CD4-positive, alpha-beta T cell (primary cell): ENCODE data around the gene RAET1G. TPM values are rescaled to one million over a fixed set of nuclear protein-coding genes. Genes with fewer than 3 reads are reported as not detected.

ENCODE experiments used
- ATAC-seq: fragments of 200-7000 bp; cut with Tn5 transposase; one replicate; pipeline ENCODE4 v1.10.0; 2022; ENCODE audit warnings: mild to moderate bottlenecking; ENCODE audit not compliant: poor library complexity
- CTCF ChIA-PET: fragments of 350-600 bp; sonication (Branson Sonifier 250); formaldehyde crosslinking; loops from one replicate; lab custom pipeline; 2021; ENCODE audit warnings: antibody characterized with exemption, inconsistent platforms; lab: Charles Lee
- POLR2A ChIA-PET: fragments of 350-600 bp; sonication (Branson Sonifier 250); formaldehyde crosslinking; loops from one replicate; lab custom pipeline; 2021; ENCODE audit warnings: antibody characterized with exemption, inconsistent platforms; lab: Charles Lee
- DNase-seq, 14 experiments: peaks; one replicate each; pipeline ENCODE4 v3.0.0-alpha.2; 2013 to 2020; ENCODE audit warnings: mixed read lengths in 2 of 14
- H3K27ac ChIP-seq, 2 donors: one replicate each; pipeline versions ENCODE4 v1.5.1 to v1.7.0; 2013; ENCODE audit warnings: low read length in 2 of 2, low read depth in 1 of 2, mild to moderate bottlenecking in 1 of 2
- H3K27me3 ChIP-seq, 2 experiments: 1 replicate in 1 of 2; 2 replicates in 1 of 2; pipeline versions ENCODE4 v1.6.1 to v1.7.0; 2013; ENCODE audit warnings: low read length in 2 of 2, control low read depth in 1 of 2, mild to moderate bottlenecking in 1 of 2, moderate library complexity in 1 of 2; ENCODE audit not compliant: insufficient read depth in 2 of 2, control insufficient read depth in 1 of 2
- H3K36me3 ChIP-seq: one replicate; pipeline ENCODE4 v1.6.1; 2013; ENCODE audit warnings: low read length, control low read depth; ENCODE audit not compliant: insufficient read depth
- H3K4me1 ChIP-seq: one replicate; pipeline ENCODE4 v1.6.1; 2013; ENCODE audit warnings: low read length, control low read depth; ENCODE audit not compliant: insufficient read depth
- H3K4me3 ChIP-seq: one replicate; pipeline ENCODE4 v1.5.1; 2013; ENCODE audit warnings: mild to moderate bottlenecking, low read length, moderate library complexity
- H3K9me3 ChIP-seq, 2 experiments: 1 replicate in 1 of 2; 2 replicates in 1 of 2; pipeline versions ENCODE4 v1.6.1 to v1.7.0; 2013; ENCODE audit warnings: low read length in 2 of 2, mild to moderate bottlenecking in 2 of 2, control low read depth in 1 of 2, moderate library complexity in 1 of 2; ENCODE audit not compliant: control insufficient read depth in 1 of 2, insufficient read depth in 1 of 2
- H3K27ac Mint-ChIP-seq: one replicate; pipeline ENCODE4 v1.8.0; 2020; ENCODE audit warnings: mixed read lengths
- H3K27me3 Mint-ChIP-seq: one replicate; pipeline ENCODE4 v1.8.0; 2021; ENCODE audit warnings: mixed read lengths
- H3K36me3 Mint-ChIP-seq: one replicate; pipeline ENCODE4 v1.8.0; 2021; ENCODE audit warnings: low read depth, mixed read lengths
- H3K4me1 Mint-ChIP-seq: one replicate; pipeline ENCODE4 v1.8.0; 2021; ENCODE audit warnings: low read depth, mixed read lengths
- H3K4me3 Mint-ChIP-seq: one replicate; pipeline ENCODE4 v1.8.0; 2020; ENCODE audit warnings: mild to moderate bottlenecking, mixed read lengths
- H3K9me3 Mint-ChIP-seq: one replicate; pipeline ENCODE4 v1.8.0; 2020; ENCODE audit warnings: mixed read lengths
- intact Hi-C, 2 experiments: fragments of 100-400 bp; cut with DNase I in 1 of 2; cut with micrococcal nuclease in 1 of 2; formaldehyde crosslinking; loops; one replicate each; pipeline versions ENCODE4 v1.15.1 to v1.9.0; 2023 to 2025; cut with DNase I, micrococcal nuclease
- total RNA-seq, 174 experiments: library from RNA in 2 of 174; stranded (reverse) in 2 of 174; gene quantifications; one replicate each; pipeline ENCODE4 v1.2.3 and lab custom pipeline; 2021 to 2026
- TF ChIP-seq, protein P1 (sequence below): fragments of 200-600 bp; IDR thresholded peaks from one replicate; pipeline ENCODE4 v1.8.0; 2022; ENCODE audit warnings: antibody characterized with exemption, mild to moderate bottlenecking

RAET1G gene
- total RNA-seq, 2 experiments from 2014 or later: not detected

DNA sequence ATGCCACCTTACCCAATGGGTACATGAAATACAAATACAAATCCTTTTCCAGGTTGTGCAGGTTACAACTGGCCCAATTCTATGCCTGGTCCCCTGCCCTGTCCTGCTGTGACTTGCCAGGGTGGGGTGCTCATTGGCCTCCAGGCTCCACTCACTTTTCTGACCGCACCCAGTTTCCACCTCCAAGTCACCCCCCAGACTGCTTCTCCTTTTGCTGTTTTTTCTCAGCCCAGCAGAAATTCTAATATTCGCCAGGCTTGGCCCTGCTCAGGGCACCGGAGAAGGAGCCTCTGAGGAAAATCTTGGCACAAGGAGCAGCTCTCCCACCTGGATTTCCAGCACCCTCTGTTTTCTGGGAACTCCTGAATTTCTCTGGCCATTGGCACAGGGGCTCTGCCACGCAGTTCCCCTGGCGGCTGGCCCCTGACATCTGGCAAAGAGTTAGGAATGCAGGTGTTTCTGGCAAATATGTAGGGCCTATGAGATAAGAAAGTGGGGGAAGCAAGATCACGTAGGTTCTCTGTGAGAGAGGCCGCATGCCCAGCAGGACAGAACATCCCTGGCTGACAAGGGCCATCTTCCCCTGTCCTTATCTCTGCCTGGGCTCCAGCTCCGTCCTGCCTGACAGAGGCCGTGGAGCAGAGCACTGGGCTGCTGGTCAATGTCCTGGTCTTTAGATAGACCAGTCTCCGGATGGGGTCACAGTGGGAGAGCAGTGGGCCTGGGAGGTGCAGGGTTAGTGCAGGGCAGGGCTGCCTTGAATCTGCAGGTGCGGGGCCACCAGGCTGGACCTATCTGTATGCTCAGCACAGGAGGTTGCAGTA lies 22.1 kb downstream of the RAET1G start:
- Mint-ChIP-seq H3K4me3 (no peak overlapping the region), H3K4me1 (peaks cover 7% of the 10 kb centered on the region), H3K27me3 (peaks cover 10% of the 10 kb centered on the region), H3K27ac (no peak overlapping the region), H3K9me3 (no peaks in the 10 kb centered on the region), H3K36me3 (no peaks in the 10 kb centered on the region)
- peaks cover 0 to 2% of the 10 kb centered on the region in 2 experiments for H3K27me3 ChIP-seq
- intact Hi-C loops: no loop called here
- TF ChIP-seq, protein P1, sequence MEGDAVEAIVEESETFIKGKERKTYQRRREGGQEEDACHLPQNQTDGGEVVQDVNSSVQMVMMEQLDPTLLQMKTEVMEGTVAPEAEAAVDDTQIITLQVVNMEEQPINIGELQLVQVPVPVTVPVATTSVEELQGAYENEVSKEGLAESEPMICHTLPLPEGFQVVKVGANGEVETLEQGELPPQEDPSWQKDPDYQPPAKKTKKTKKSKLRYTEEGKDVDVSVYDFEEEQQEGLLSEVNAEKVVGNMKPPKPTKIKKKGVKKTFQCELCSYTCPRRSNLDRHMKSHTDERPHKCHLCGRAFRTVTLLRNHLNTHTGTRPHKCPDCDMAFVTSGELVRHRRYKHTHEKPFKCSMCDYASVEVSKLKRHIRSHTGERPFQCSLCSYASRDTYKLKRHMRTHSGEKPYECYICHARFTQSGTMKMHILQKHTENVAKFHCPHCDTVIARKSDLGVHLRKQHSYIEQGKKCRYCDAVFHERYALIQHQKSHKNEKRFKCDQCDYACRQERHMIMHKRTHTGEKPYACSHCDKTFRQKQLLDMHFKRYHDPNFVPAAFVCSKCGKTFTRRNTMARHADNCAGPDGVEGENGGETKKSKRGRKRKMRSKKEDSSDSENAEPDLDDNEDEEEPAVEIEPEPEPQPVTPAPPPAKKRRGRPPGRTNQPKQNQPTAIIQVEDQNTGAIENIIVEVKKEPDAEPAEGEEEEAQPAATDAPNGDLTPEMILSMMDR: no peak
- H3K36me3 ChIP-seq: no peaks in the 10 kb centered on the region
- H3K9me3 ChIP-seq: no peaks in the 10 kb centered on the region
- POLR2A ChIA-PET: no interaction called here
- H3K4me3 ChIP-seq: no peak overlapping the region
- H3K27ac ChIP-seq: no peak overlapping the region
- DNase-seq (no peak), ATAC-seq (no peak)
- peaks cover 17% of the 10 kb centered on the region for H3K4me1 ChIP-seq
- CTCF ChIA-PET: no interaction called here

DNA sequence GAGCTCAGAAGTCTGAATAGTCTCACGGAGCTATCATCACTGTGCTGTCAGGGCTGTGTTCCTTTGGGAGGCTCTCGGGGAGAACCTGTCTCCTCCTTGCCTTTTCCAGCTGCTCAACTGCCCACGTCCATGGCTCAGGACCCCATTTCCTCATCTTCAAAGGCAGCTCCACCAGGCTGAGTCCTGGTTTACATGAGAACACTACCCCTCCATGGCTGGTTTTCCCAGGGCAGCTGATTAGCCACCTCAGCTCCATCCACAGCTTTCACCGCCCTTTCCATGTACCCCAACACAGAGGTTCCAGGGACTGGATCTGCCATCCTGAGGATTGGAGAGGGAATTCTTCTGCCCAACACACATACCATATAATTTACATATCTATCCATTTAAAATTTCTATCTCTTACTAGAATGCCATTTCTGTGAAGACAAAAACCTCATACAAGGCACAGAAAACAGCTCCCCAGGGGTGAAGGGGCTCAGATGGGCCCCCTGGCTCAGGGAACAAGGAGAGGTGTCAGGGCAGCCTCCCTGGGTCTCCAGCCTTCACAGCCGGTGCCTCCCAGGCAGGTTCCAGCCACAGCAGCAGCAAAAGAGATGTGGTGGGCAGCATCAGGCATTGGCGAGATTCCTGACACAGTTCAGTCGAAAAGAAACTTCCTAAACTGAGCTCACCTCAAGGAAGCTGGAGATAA lies 22.8 kb downstream of the RAET1G start:
- TF ChIP-seq, protein P1: no peak
- peaks cover 20% of the 10 kb centered on the region for H3K4me1 ChIP-seq
- CTCF ChIA-PET: no interaction called here
- H3K36me3 ChIP-seq: no peaks in the 10 kb centered on the region
- H3K9me3 ChIP-seq: no peaks in the 10 kb centered on the region
- DNase-seq (no peak), ATAC-seq (no peak)
- H3K4me1 Mint-ChIP-seq: peaks cover 10% of the 10 kb centered on the region
- H3K36me3 Mint-ChIP-seq: no peaks in the 10 kb centered on the region
- H3K4me3 ChIP-seq: no peak overlapping the region
- POLR2A ChIA-PET: no interaction called here
- no peak overlapping the region for H3K27ac Mint-ChIP-seq
- intact Hi-C loops: no loop called here
- no peak overlapping the region for H3K4me3 Mint-ChIP-seq
- no peak overlapping the region for H3K27ac ChIP-seq
- H3K9me3 Mint-ChIP-seq: no peaks in the 10 kb centered on the region
- H3K27me3 ChIP-seq: peaks cover 0 to 2% of the 10 kb centered on the region in 2 experiments
- H3K27me3 Mint-ChIP-seq: peaks cover 10% of the 10 kb centered on the region

DNA sequence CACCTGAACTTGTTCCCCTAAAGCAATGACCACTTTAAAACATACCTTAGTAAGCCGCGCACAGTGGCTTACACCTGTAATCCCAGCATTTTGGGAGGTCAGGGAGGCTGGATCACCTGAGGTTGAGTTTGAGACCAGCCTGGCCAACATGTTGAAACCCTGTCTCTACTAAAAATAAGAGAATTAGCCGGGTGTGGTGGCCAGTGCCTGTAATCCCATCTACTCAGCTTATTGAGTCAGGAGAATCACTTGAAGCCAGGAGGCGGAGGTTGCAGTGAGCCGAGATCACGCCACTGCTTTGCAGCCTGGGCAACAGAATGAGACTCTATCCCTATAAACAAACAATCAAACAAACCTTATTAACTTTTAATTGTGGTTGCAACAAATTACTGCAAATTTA lies 23.4 kb downstream of the RAET1G start:
- Histone ChIP-seq H3K36me3 (no peaks in the 10 kb centered on the region), H3K9me3 (no peaks in the 10 kb centered on the region), H3K27ac (no peak overlapping the region), H3K4me3 (no peak overlapping the region), H3K27me3 (no peaks in the 10 kb centered on the region), H3K4me1 (peaks cover 20% of the 10 kb centered on the region)
- CTCF ChIA-PET: no interaction called here
- Mint-ChIP-seq H3K27me3 (peaks cover 10% of the 10 kb centered on the region), H3K36me3 (no peaks in the 10 kb centered on the region), H3K27ac (no peak overlapping the region), H3K4me1 (peaks cover 10% of the 10 kb centered on the region), H3K9me3 (no peaks in the 10 kb centered on the region), H3K4me3 (no peak overlapping the region)
- TF ChIP-seq, protein P1: no peak
- intact Hi-C loops: no loop called here
- DNase-seq (no peak), ATAC-seq (no peak)
- POLR2A ChIA-PET: no interaction called here
